Fibroblast of peridontal ligament (primary cell): Measurements from ENCODE around the gene MTHFD1.

Experiments used
- DNase-seq: peaks from one replicate; pipeline ENCODE4 v3.0.0-alpha.2; 2010; ENCODE audit errors: extremely low read depth

MTHFD1 gene

GRCh38 chr14:64407329-64407728, 19.2 kb downstream of the MTHFD1 start:
- no peak for DNase-seq

- DNase-seq = no peak
Measured at GRCh38 chr14:64409126-64409920, 21.2 kb downstream of the MTHFD1 start.

DNA sequence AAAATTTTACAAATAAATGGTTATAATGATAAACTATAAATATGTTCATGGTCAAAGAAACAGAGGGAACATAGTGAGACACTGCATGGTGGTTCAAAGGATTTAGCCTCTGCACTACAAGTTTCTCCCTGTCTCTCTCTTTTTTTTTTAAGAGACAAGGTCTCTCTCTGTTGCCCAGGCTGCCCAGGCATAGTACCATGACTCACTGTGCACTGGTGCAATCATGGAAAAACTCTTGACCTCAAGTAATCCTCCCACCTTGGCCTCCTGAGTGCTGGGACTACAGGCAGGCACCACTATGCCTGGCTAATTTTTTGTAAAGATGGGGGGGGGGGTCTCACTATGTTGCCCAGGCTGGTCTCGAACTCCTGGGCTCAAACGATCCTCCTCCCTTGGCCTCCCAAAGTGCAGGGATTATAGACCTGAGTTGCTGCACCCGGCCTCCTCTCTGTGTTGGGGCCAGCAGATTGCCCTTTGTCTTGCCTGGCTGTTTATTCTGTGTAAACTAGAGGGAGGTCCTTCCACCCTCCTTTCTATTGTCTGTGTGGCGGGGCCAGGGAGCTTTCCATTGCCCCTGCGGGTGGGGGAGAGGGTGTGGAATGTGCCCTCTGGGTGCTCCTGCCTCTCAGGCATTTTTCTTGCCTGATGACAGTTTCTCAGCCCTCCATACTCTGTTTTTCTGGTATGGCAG, 22.1 kb downstream of the MTHFD1 start:
- peak; percentile 31 for DNase-seq

GRCh38 chr14:64411001-64411400, 22.8 kb downstream of the MTHFD1 start:
- DNase-seq = no peak

GRCh38 chr14:64412237-64412636, 24.1 kb downstream of the MTHFD1 start:
- no peak for DNase-seq

DNA sequence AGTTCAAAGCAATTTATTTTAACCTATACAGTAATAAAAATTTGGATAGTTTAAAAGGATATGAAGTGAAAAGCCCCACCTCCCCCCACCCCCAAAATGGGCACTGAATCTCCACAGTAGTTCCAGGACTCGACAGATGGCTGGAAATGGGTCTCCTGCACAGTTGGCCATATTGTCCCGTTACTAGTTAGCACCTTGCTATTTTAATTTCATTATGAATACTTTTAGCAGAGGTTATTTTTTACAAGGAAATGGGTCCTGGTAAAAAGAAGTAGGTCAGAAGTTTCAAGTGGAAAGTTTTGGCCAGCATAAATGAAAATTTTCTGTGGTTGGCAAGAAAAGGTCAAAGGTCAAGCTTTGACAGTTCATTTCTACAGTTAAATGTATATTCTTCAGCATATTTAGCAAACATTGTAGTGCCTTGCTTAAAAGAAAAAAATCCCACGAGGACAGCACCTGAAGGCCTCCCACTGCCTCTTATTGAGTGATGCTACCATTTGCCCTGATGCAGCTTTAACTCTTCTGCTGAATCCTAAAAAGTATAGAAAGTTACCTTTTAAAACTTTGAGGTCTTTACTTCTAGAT, 28.3 kb downstream of the MTHFD1 start:
- DNase-seq = no peak

GRCh38 chr14:64417055-64417770, 29.1 kb downstream of the MTHFD1 start:
- peak; percentile 32 for DNase-seq

DNA sequence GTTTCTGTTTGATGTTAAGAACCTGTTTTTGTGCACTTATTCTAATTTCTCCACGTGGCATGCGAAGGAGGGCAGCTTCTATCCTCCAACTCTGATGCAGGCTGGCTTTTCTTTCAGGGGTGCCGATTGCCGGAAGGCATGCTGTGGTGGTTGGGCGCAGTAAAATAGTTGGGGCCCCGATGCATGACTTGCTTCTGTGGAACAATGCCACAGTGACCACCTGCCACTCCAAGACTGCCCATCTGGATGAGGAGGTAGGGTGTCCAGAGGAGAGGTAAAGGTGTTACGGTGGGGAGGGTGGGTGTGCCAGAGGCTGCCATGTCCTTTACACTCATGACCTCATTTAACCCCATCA, 29.6 kb downstream of the MTHFD1 start:
- DNase-seq = no peak

DNA sequence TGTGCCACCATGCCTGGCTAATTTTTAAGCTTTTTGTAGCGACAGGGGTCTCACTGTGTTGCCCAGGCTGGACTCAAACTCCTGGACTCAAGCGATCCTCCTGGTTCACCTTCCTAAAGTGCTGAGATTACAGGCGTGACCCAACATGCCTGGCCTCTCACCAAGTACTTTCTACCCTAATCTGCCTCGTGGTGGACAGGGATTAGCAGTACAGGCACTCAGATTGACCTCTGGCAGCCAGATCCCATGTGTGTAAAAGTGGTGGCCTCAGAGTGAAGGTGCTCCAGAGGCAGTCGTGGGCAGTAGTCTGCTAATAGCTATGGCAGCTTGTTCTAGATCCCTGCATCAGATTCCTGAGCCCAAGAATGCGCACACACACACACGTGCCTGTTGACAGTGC, 30.9 kb downstream of the MTHFD1 start:
- DNase-seq = no peak

DNA sequence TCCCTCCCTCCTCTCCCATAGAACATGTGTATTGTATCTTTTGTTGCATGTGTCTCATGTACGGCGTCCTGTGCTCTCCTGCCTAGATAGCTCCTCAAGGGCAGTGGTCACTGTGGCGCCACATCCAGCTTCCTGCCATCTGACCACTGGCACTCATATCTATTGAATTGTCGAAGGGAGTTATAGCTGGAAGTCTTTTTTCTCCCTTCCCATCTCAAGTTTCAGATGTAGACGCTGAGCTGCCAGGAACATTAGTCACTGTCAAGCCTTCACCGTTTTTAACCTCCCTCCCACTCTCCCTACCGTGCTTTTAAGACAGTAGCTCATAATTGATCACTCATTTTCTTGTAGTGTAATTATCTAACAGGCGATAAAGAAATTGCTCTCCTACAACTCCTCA, 33.0 kb downstream of the MTHFD1 start:
- DNase-seq = peak; percentile 88

DNA sequence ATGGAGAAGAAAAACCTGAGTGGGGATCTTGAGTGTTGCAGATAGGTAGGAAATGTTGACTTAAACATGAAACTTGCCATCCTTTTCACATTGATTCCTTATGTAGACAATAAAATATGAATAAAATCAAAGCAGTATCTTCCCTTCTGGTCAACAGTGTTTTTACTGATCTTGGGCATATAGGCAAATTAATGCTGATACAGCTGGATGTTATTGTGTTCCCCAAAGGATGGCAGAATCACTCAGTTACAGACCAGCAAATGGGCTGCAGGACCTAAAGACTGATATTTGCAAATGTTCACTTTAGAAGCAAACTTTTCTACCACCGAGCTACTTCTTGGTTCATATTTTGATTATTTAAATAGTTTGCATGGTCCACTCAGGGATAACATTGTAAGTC, 33.9 kb downstream of the MTHFD1 start:
- no peak for DNase-seq

DNA sequence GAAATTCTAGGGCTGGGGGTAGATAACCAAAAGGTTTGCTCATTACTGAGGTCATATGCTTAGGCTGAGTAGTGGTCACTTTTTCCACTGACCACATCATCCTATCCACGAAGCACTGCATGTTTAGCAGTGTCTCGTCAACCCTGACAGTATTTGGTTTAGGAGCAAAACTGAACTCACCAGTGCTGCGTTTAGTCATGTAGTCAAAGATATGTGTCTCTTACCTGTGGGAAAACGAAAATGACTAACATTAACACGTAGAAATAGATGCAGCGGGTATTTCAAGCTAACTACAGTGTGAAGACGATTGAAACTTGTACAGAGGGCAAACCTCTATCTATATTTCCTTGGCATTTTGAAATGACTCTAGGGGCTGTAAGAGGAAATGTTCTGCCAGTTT, 34.6 kb downstream of the MTHFD1 start:
- no peak for DNase-seq

- peak; percentile 42 for DNase-seq
Measured at GRCh38 chr14:64423987-64424386, 35.8 kb downstream of the MTHFD1 start.

GRCh38 chr14:64434528-64434927, 46.4 kb downstream of the MTHFD1 start:
- DNase-seq = no peak

GRCh38 chr14:64438181-64438841, 50.2 kb downstream of the MTHFD1 start:
- DNase-seq = peak; percentile 97

- no peak for DNase-seq
Measured at GRCh38 chr14:64439141-64439540, 51.0 kb downstream of the MTHFD1 start.

GRCh38 chr14:64440494-64440893, 52.3 kb downstream of the MTHFD1 start:
- peak; percentile 63 for DNase-seq

- no peak for DNase-seq
Measured at GRCh38 chr14:64442300-64442988, 54.3 kb downstream of the MTHFD1 start.

GRCh38 chr14:64444140-64444539, 56.0 kb downstream of the MTHFD1 start:
- no peak for DNase-seq

DNA sequence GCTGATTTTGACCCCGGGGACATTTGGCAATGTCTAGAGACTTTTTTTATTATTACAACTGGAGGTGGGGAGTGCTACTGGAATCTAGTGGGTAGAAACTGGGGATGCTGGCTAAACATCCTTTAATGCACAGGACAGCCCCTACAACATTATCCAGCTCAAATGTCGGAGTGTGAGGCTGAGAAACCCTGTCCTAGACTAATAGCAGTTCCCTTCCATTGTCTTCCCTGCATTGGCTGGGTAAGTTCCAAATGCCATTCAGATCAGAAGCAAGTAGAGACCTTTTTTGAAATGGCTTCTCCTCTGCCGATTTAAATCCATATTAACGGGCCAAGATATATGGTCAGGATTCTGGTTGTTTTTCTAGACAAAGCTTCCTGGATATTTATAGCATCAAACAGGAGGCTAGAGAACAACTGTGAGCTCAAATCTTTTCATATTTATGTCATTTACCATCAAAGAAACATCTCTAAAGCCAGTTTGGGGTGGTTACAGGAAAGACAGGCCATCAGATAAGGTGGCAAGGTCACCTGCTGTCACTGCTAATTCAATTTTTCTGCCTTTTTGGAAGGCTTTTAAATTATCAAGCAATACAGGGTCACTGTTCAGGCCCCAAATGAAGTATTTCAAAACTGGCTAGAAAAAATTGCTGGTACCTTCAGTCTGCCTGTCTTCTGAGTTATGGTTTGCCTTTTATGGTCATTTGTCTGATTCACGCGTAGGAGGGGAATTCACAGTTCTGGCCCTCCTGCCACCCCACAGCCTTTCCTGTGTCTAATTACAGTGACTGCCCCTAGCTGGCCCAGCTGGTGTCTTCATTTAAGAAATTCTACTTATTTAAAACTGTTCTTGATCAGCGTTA, 57.1 kb downstream of the MTHFD1 start:
- peak; percentile 59 for DNase-seq
